Natural killer cell (primary cell): ENCODE results near the gene HACD3. TPM values are rescaled to one million over a fixed set of nuclear protein-coding genes. Genes with fewer than 3 reads are reported as not detected.
A peak's percentile ranks its signal among the peaks of the same experiment; 100 is the strongest.

Experiments used
- ATAC-seq, 3 donors: fragments of 150-1000 bp in 2 of 3; fragments of 200-7000 bp in 1 of 3; cut with Tn5 transposase; 1 replicate in 1 of 3; 2 replicates in 2 of 3; pipeline ENCODE4 v1.10.0; 2021; ENCODE audit warnings: mild to moderate bottlenecking in 2 of 3, moderate library complexity in 2 of 3
- DNase-seq, 2 donors: peaks; one replicate each; pipeline versions ENCODE4 v3.0.0 to v3.0.0-alpha.2; 2013 to 2021; ENCODE audit warnings: mixed read lengths in 1 of 2
- H3K27ac ChIP-seq: one replicate; pipeline ENCODE4 v1.5.1; 2013; ENCODE audit warnings: mild to moderate bottlenecking, low read length
- H3K27me3 ChIP-seq: one replicate; pipeline ENCODE4 v1.6.1; 2013; ENCODE audit warnings: low read length; ENCODE audit not compliant: control insufficient read depth, insufficient read depth
- H3K36me3 ChIP-seq: one replicate; pipeline ENCODE4 v1.6.1; 2013; ENCODE audit warnings: low read length; ENCODE audit not compliant: control insufficient read depth, insufficient read depth
- H3K4me1 ChIP-seq: one replicate; pipeline ENCODE4 v1.6.1; 2013; ENCODE audit warnings: low read length; ENCODE audit not compliant: control insufficient read depth, insufficient read depth
- H3K4me3 ChIP-seq: one replicate; pipeline ENCODE4 v1.5.1; 2013; ENCODE audit warnings: low read length
- H3K9me3 ChIP-seq: one replicate; pipeline ENCODE4 v1.6.1; 2013; ENCODE audit warnings: low read length; ENCODE audit not compliant: control insufficient read depth, insufficient read depth
- H3K27ac Mint-ChIP-seq, 2 donors: one replicate each; pipeline ENCODE4 v1.8.0; 2022; ENCODE audit warnings: mild to moderate bottlenecking in 2 of 2, mixed read lengths in 2 of 2, moderate library complexity in 1 of 2
- H3K27me3 Mint-ChIP-seq, 2 donors: one replicate each; pipeline ENCODE4 v1.8.0; 2022; ENCODE audit warnings: low read depth in 2 of 2, mixed read lengths in 2 of 2
- H3K36me3 Mint-ChIP-seq: one replicate; pipeline ENCODE4 v1.8.0; 2022; ENCODE audit warnings: mixed read lengths
- H3K4me1 Mint-ChIP-seq, 2 donors: one replicate each; pipeline ENCODE4 v1.8.0; 2022; ENCODE audit warnings: mixed read lengths in 2 of 2
- H3K4me3 Mint-ChIP-seq: one replicate; pipeline ENCODE4 v1.8.0; 2022; ENCODE audit warnings: mild to moderate bottlenecking, moderate library complexity, mixed read lengths
- H3K9me3 Mint-ChIP-seq, 2 donors: one replicate each; pipeline ENCODE4 v1.8.0; 2022; ENCODE audit warnings: mixed read lengths in 2 of 2
- WGBS: methylation state at CpG from one replicate; pipeline ENCODE4 v1.1.7; 2013; ENCODE audit warnings: missing lambda C conversion rate; ENCODE audit not compliant: insufficient coverage; 5-methylcytosine and 5-hydroxymethylcytosine counted together
- intact Hi-C: fragments of 100-400 bp; cut with micrococcal nuclease; formaldehyde crosslinking; loops from one replicate; pipeline ENCODE4 v1.14.2; 2022
- total RNA-seq, 4 donors: library from RNA; stranded (reverse); fragments of 120-200 nt in 1 of 4; gene quantifications; one replicate each; pipeline versions ENCODE4 v1.2.3 to v1.2.4, GENCODE V29; 2013 to 2022
- TF ChIP-seq, protein P1 (sequence below): fragments of 200-600 bp; IDR thresholded peaks from one replicate; pipeline ENCODE4 v1.8.0; 2022; ENCODE audit warnings: antibody characterized with exemption

Gene HACD3
- total RNA-seq, 3 donors from 2014 or later (not counting 1 experiment from before 2014, with no cell fraction given): 13.5 to 24.7 (median 15.1) TPM

- Mint-ChIP-seq H3K27ac (no peak overlapping the region), H3K27me3 (no peaks in the 10 kb centered on the region), H3K4me1 (no peaks in the 10 kb centered on the region), H3K9me3 (no peaks in the 10 kb centered on the region), H3K4me3 (no peak overlapping the region), H3K36me3 (no peaks in the 10 kb centered on the region)
- Histone ChIP-seq H3K36me3 (no peaks in the 10 kb centered on the region), H3K4me1 (no peaks in the 10 kb centered on the region), H3K9me3 (no peaks in the 10 kb centered on the region), H3K4me3 (no peak overlapping the region), H3K27me3 (no peaks in the 10 kb centered on the region), H3K27ac (no peak overlapping the region)
- 90% methylated on average over 2 of the region's 5 CpGs for WGBS
- TF ChIP-seq, protein P1, sequence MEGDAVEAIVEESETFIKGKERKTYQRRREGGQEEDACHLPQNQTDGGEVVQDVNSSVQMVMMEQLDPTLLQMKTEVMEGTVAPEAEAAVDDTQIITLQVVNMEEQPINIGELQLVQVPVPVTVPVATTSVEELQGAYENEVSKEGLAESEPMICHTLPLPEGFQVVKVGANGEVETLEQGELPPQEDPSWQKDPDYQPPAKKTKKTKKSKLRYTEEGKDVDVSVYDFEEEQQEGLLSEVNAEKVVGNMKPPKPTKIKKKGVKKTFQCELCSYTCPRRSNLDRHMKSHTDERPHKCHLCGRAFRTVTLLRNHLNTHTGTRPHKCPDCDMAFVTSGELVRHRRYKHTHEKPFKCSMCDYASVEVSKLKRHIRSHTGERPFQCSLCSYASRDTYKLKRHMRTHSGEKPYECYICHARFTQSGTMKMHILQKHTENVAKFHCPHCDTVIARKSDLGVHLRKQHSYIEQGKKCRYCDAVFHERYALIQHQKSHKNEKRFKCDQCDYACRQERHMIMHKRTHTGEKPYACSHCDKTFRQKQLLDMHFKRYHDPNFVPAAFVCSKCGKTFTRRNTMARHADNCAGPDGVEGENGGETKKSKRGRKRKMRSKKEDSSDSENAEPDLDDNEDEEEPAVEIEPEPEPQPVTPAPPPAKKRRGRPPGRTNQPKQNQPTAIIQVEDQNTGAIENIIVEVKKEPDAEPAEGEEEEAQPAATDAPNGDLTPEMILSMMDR: no peak
- intact Hi-C loops: no loop called here
- DNase-seq (no peak), ATAC-seq (peak in 1 of 3 donors; percentile 64)
Observed at GRCh38 chr15:65619626-65620290, 89.5 kb downstream of the HACD3 start.

- no peaks in the 10 kb centered on the region for H3K4me1 ChIP-seq
- DNase-seq (no peak), ATAC-seq (no peak)
- Mint-ChIP-seq H3K27me3 (no peaks in the 10 kb centered on the region), H3K36me3 (no peaks in the 10 kb centered on the region), H3K4me3 (no peak overlapping the region), H3K4me1 (no peaks in the 10 kb centered on the region), H3K27ac (no peak overlapping the region), H3K9me3 (no peaks in the 10 kb centered on the region)
- H3K27me3 ChIP-seq: no peaks in the 10 kb centered on the region
- TF ChIP-seq, protein P1: no peak
- no peak overlapping the region for H3K4me3 ChIP-seq
- H3K9me3 ChIP-seq: no peaks in the 10 kb centered on the region
- no peak overlapping the region for H3K27ac ChIP-seq
- 87% methylated on average over 2 of the region's 2 CpGs for WGBS
- peaks cover 6% of the 10 kb centered on the region for H3K36me3 ChIP-seq
- intact Hi-C loops: no loop called here
Observed at GRCh38 chr15:65620833-65621232, 90.6 kb downstream of the HACD3 start.

GRCh38 chr15:65621638-65622037, 91.4 kb downstream of the HACD3 start, which contains the start of gene SLC24A1:
Gene SLC24A1 (plus strand): TSS chr15:65621938. CDS start chr15:65624081, 2,143 bp downstream.
- DNase-seq: no peak
- no peaks in the 10 kb centered on the region for H3K36me3 Mint-ChIP-seq
- no peaks in the 10 kb centered on the region for H3K9me3 Mint-ChIP-seq
- H3K27ac Mint-ChIP-seq: no peak within 1 kb of the TSS
- no peaks in the 10 kb centered on the region for H3K4me1 Mint-ChIP-seq
- TF ChIP-seq, protein P1: no peak
- peaks cover 7% of the 10 kb centered on the region for H3K36me3 ChIP-seq
- ATAC-seq: no peak
- H3K4me3 ChIP-seq: no peak within 1 kb of the TSS
- H3K4me1 ChIP-seq: no peaks in the 10 kb centered on the region
- no peaks in the 10 kb centered on the region for H3K9me3 ChIP-seq
- H3K27me3 ChIP-seq: no peaks in the 10 kb centered on the region
- WGBS: 93% methylated on average over 6 of the region's 6 CpGs
- intact Hi-C loops: no loop called here
- no peaks in the 10 kb centered on the region for H3K27me3 Mint-ChIP-seq
- no peak within 1 kb of the TSS for H3K27ac ChIP-seq
- no peak within 1 kb of the TSS for H3K4me3 Mint-ChIP-seq

- Mint-ChIP-seq H3K4me1 (no peaks in the 10 kb centered on the region), H3K4me3 (no peak overlapping the region), H3K9me3 (no peaks in the 10 kb centered on the region), H3K27ac (no peak overlapping the region), H3K36me3 (no peaks in the 10 kb centered on the region), H3K27me3 (no peaks in the 10 kb centered on the region)
- no peak overlapping the region for H3K4me3 ChIP-seq
- peaks cover 7% of the 10 kb centered on the region for H3K36me3 ChIP-seq
- no peak for ATAC-seq
- H3K4me1 ChIP-seq: no peaks in the 10 kb centered on the region
- no peaks in the 10 kb centered on the region for H3K27me3 ChIP-seq
- intact Hi-C loops: no loop called here
- H3K27ac ChIP-seq: no peak overlapping the region
- TF ChIP-seq, protein P1: no peak
- H3K9me3 ChIP-seq: no peaks in the 10 kb centered on the region
- no peak for DNase-seq
Observed at GRCh38 chr15:65623103-65623502, 92.8 kb downstream of the HACD3 start.
